Smooth muscle cell of the brain vasculature (primary cell): ENCODE results near the gene KTN1.

ENCODE experiments used
- DNase-seq: peaks from one replicate; pipeline ENCODE4 v3.0.0-alpha.2; 2012; ENCODE audit warnings: low read depth, low spot score

Gene KTN1

GRCh38 chr14:55571125-55571889, 8.7 kb upstream of the KTN1 start:
- no peak for DNase-seq

- no peak for DNase-seq
Measured at GRCh38 chr14:55572578-55572977, 7.4 kb upstream of the KTN1 start.

GRCh38 chr14:55574988-55575387, 5.0 kb upstream of the KTN1 start:
- no peak for DNase-seq

GRCh38 chr14:55577229-55577628, 2.8 kb upstream of the KTN1 start:
- DNase-seq: no peak

GRCh38 chr14:55578511-55578910, 1.5 kb upstream of the KTN1 start:
- DNase-seq: no peak

- no peak for DNase-seq
Measured at GRCh38 chr14:55580470-55581341, 699 bp downstream of the KTN1 start.

GRCh38 chr14:55581342-55581771, 1.4 kb downstream of the KTN1 start:
- no peak for DNase-seq

GRCh38 chr14:55582746-55583145, 2.7 kb downstream of the KTN1 start:
- DNase-seq: no peak

GRCh38 chr14:55583942-55584468, 4.0 kb downstream of the KTN1 start:
- DNase-seq: no peak

- no peak for DNase-seq
Measured at GRCh38 chr14:55585854-55586253, 5.8 kb downstream of the KTN1 start.

GRCh38 chr14:55586411-55586810, 6.4 kb downstream of the KTN1 start:
- DNase-seq: no peak

- DNase-seq: no peak
Measured at GRCh38 chr14:55587847-55588246, 7.8 kb downstream of the KTN1 start.

- DNase-seq: no peak
Measured at GRCh38 chr14:55588259-55588699, 8.3 kb downstream of the KTN1 start.

GRCh38 chr14:55589171-55589570, 9.2 kb downstream of the KTN1 start:
- DNase-seq: no peak

GRCh38 chr14:55592436-55592835, 12.4 kb downstream of the KTN1 start:
- no peak for DNase-seq

GRCh38 chr14:55593698-55594097, 13.7 kb downstream of the KTN1 start:
- DNase-seq: no peak

- no peak for DNase-seq
Measured at GRCh38 chr14:55599250-55599879, 19.4 kb downstream of the KTN1 start.

- no peak for DNase-seq
Measured at GRCh38 chr14:55600784-55601561, 21.0 kb downstream of the KTN1 start.

GRCh38 chr14:55603401-55603953, 23.5 kb downstream of the KTN1 start:
- DNase-seq: no peak

- DNase-seq: no peak
Measured at GRCh38 chr14:55604488-55604887, 24.5 kb downstream of the KTN1 start.

- no peak for DNase-seq
Measured at GRCh38 chr14:55604900-55605418, 25.0 kb downstream of the KTN1 start.
